Naive thymus-derived CD4-positive, alpha-beta T cell (primary cell): ENCODE results near the gene TIMP3. TPM values are rescaled to one million over a fixed set of nuclear protein-coding genes. Genes with fewer than 3 reads are reported as not detected.
A peak's percentile ranks its signal among the peaks of the same experiment; 100 is the strongest.

Experiments
- ATAC-seq: fragments of 150-1000 bp; cut with Tn5 transposase; 2 replicates; pipeline ENCODE4 v1.10.0; 2021; ENCODE audit warnings: mild to moderate bottlenecking, moderate library complexity
- CTCF ChIA-PET: fragments of 350-600 bp; sonication (Branson Sonifier 250); formaldehyde crosslinking; loops from one replicate; lab custom pipeline; 2021; ENCODE audit warnings: antibody characterized with exemption; lab: Charles Lee
- POLR2A ChIA-PET: fragments of 350-600 bp; sonication (Branson Sonifier 250); formaldehyde crosslinking; loops from one replicate; lab custom pipeline; 2021; ENCODE audit warnings: antibody characterized with exemption, inconsistent platforms; lab: Charles Lee
- DNase-seq, 9 donors: peaks; one replicate each; pipeline versions ENCODE4 v3.0.0 to v3.0.0-alpha.2; 2020 to 2022; ENCODE audit warnings: mixed read lengths in 1 of 9
- H3K27ac ChIP-seq: one replicate; pipeline ENCODE4 v1.7.0; 2013; ENCODE audit warnings: mild to moderate bottlenecking, low read depth, low read length, moderate library complexity
- H3K27me3 ChIP-seq, 2 donors: one replicate each; pipeline ENCODE4 v1.7.0; 2013; ENCODE audit warnings: low read length in 2 of 2, mild to moderate bottlenecking in 2 of 2, moderate library complexity in 2 of 2; ENCODE audit not compliant: control insufficient read depth in 2 of 2, insufficient read depth in 2 of 2
- H3K36me3 ChIP-seq, 3 experiments: 1 replicate in 2 of 3; 2 replicates in 1 of 3; pipeline ENCODE4 v1.7.0; 2013; ENCODE audit warnings: low read length in 3 of 3, mild to moderate bottlenecking in 3 of 3, moderate library complexity in 1 of 3; ENCODE audit not compliant: insufficient read depth in 3 of 3, control insufficient read depth in 2 of 3
- H3K4me1 ChIP-seq, 2 donors: one replicate each; pipeline ENCODE4 v1.7.0; 2013; ENCODE audit warnings: low read length in 2 of 2, mild to moderate bottlenecking in 2 of 2, moderate library complexity in 1 of 2; ENCODE audit not compliant: control insufficient read depth in 2 of 2, insufficient read depth in 2 of 2
- H3K4me3 ChIP-seq: 2 replicates; pipeline ENCODE4 v1.7.0; 2013; ENCODE audit warnings: mild to moderate bottlenecking, low read length
- H3K9me3 ChIP-seq, 3 experiments: 1 replicate in 2 of 3; 2 replicates in 1 of 3; pipeline ENCODE4 v1.7.0; 2013; ENCODE audit warnings: low read length in 3 of 3; ENCODE audit not compliant: control insufficient read depth in 2 of 3
- H3K27ac Mint-ChIP-seq, 9 donors: one replicate each; pipeline ENCODE4 v1.8.0; 2020 to 2022; ENCODE audit warnings: mixed read lengths in 9 of 9, mild to moderate bottlenecking in 8 of 9, moderate library complexity in 5 of 9, inconsistent platforms in 2 of 9
- H3K27me3 Mint-ChIP-seq, 5 donors: one replicate each; pipeline ENCODE4 v1.8.0; 2021 to 2022; ENCODE audit warnings: mixed read lengths in 5 of 5, mild to moderate bottlenecking in 1 of 5
- H3K36me3 Mint-ChIP-seq, 5 donors: one replicate each; pipeline ENCODE4 v1.8.0; 2020 to 2022; ENCODE audit warnings: mixed read lengths in 5 of 5, mild to moderate bottlenecking in 3 of 5, inconsistent platforms in 1 of 5
- H3K4me1 Mint-ChIP-seq, 7 donors: one replicate each; pipeline ENCODE4 v1.8.0; 2020 to 2022; ENCODE audit warnings: mixed read lengths in 7 of 7, mild to moderate bottlenecking in 3 of 7, inconsistent platforms in 1 of 7
- H3K4me3 Mint-ChIP-seq, 10 donors: one replicate each; pipeline ENCODE4 v1.8.0; 2020 to 2022; ENCODE audit warnings: mild to moderate bottlenecking in 10 of 10, mixed read lengths in 10 of 10, moderate library complexity in 6 of 10, inconsistent platforms in 2 of 10
- H3K9me3 Mint-ChIP-seq, 11 donors: one replicate each; pipeline ENCODE4 v1.8.0; 2020 to 2022; ENCODE audit warnings: mixed read lengths in 11 of 11, mild to moderate bottlenecking in 4 of 11, inconsistent platforms in 1 of 11, moderate library complexity in 1 of 11
- intact Hi-C, 2 donors: fragments of 100-400 bp; cut with micrococcal nuclease; formaldehyde crosslinking; loops; one replicate each; pipeline ENCODE4 v1.15.1; 2023
- polyA plus RNA-seq, 2 donors: library from polyadenylated mRNA; unstranded; fragments of 300-500 nt; fragmentation: Illumina TruSeq; gene quantifications; one replicate each; pipeline ENCODE4 v1.2.3, GENCODE V29; 2021
- total RNA-seq, 6 experiments: library from RNA in 5 of 6; stranded (reverse) in 5 of 6; gene quantifications; 1 replicate in 5 of 6; 2 replicates in 1 of 6; pipeline ENCODE4 v1.2.3 and lab custom pipeline; 2021 to 2026

The TIMP3 gene
- total and polyA plus RNA-seq, 7 experiments from 2014 or later: 0.05 to 0.95 (median 0.37) TPM; not detected in 3

DNA sequence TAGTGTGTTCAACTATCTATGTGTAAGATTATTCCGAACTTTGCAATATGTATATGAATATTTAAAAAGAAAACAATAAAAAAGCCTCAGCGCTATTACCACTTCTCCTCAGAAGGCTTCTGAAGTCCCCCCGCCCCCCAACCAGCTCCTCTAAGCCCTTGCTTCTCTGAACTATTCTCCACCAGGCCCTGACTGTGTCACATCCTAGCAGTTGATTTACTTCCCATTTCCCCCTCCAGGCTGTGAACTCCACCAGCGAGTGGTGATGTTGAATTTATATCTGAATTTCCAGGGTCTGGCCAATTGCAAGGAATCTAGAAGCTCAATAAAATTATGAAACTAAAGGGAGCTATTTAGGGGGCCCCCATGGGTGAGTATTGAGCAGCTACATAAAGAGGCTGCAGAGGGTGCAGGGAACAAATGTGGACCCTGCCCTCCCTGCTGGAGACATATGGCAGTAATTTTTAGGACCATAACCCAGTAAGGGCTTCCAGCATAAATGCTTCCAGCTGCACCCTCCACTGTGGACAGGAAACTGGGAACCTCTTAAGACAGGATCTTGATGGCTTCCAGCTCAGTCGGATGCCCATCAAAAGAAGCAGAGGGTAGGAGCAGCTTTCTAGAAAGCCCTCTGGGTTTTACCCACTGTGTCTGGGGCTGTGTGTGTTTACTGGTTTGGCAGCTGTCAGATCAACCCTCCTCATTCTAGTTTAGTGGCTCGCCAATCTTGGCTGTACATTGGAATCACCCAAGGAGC is 81.4 kb downstream of the TIMP3 start:
- Mint-ChIP-seq H3K27me3 (peaks cover 0 to 6% (median 0%) of the 10 kb centered on the region in 5 donors), H3K4me1 (peaks cover 0 to 31% (median 19%) of the 10 kb centered on the region in 7 donors), H3K27ac (peak overlapping the region in 6 of 9 donors; percentile 37 to 87 (median 80)), H3K4me3 (peak overlapping the region in 7 of 10 donors; percentile 29 to 87 (median 80)), H3K36me3 (no peaks in the 10 kb centered on the region), H3K9me3 (no peaks in the 10 kb centered on the region)
- intact Hi-C loops: loop anchor here in 1 of 2 donors (5.0 kb wide), 1 partner anchor 911 kb away; no protein-coding TSS in a partner anchor
- H3K9me3 ChIP-seq: no peaks in the 10 kb centered on the region
- no peaks in the 10 kb centered on the region for H3K36me3 ChIP-seq
- DNase-seq (no peak), ATAC-seq (no peak)
- CTCF ChIA-PET: no interaction called here
- no peak overlapping the region for H3K27ac ChIP-seq
- POLR2A ChIA-PET: no interaction called here
- peaks cover 0 to 6% of the 10 kb centered on the region in 2 donors for H3K4me1 ChIP-seq
- H3K27me3 ChIP-seq: no peaks in the 10 kb centered on the region
- H3K4me3 ChIP-seq: no peak overlapping the region

DNA sequence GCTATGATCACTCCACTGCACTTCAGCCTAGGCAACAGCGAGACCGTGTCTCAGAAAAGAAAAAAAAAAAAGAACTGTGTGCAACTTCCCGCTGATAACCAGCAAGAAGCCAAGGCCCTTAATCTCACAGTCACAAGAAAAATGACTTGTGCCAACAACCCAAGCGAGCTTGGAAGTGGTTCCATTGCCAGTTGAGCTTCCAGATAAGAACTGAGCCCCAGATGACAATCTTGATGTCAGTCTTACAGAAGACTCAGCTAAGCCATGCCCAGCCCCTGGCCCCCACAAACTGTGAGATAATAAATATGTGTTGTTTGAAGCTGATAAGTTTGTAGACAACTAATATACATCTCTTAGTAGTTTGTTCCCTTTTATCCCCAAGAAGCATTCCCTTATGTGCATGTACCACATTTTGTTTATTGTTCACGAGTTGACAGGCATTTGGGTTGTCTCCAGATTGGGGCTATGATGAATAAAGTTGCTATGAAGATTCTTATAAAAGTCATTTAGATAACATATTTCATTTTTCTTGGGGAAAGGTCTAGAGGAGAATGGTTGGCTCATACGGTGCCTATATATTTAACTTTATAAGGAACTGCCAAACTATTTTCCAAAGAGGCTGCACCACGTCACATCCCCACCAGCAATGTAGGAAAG is 85.9 kb downstream of the TIMP3 start:
- ChIA-PET POLR2A (no interaction called here), CTCF (interaction anchor here (0.5 kb wide), 1 partner anchor 428 kb away, joined by 3 read pairs; no protein-coding TSS in a partner anchor)
- DNase-seq: no peak
- intact Hi-C loops: no loop called here
- no peaks in the 10 kb centered on the region for H3K9me3 ChIP-seq
- H3K4me1 ChIP-seq: no peaks in the 10 kb centered on the region
- H3K27me3 ChIP-seq: no peaks in the 10 kb centered on the region
- no peak overlapping the region for H3K4me3 Mint-ChIP-seq
- no peaks in the 10 kb centered on the region for H3K9me3 Mint-ChIP-seq
- peaks cover 0 to 8% (median 0%) of the 10 kb centered on the region in 7 donors for H3K4me1 Mint-ChIP-seq
- ATAC-seq: no peak
- peaks cover 0 to 4% (median 3%) of the 10 kb centered on the region in 5 donors for H3K27me3 Mint-ChIP-seq
- H3K36me3 ChIP-seq: no peaks in the 10 kb centered on the region
- no peak overlapping the region for H3K27ac ChIP-seq
- H3K27ac Mint-ChIP-seq: no peak overlapping the region
- H3K4me3 ChIP-seq: no peak overlapping the region
- no peaks in the 10 kb centered on the region for H3K36me3 Mint-ChIP-seq

DNA sequence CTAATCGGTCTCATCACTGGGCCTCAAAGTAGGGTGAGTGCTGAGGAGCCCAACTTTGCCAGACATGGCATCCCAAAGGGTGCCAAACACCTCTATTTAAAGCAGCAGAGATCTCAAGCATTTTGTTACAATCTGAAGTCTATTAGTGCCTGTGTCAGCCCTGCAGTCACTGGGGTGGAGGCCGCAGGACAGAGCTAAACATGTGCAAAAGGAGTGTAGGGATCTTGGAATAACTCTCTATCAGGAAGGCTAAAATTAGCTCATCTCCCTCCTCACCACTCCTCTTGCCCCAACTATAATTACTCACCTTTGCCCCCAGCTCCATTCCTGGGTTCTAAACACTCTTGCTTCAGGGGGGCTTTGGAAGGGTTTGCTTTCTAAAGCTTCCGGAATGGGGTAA is 87.5 kb downstream of the TIMP3 start:
- Histone ChIP-seq H3K27ac (no peak overlapping the region), H3K9me3 (no peaks in the 10 kb centered on the region), H3K4me1 (no peaks in the 10 kb centered on the region), H3K36me3 (no peaks in the 10 kb centered on the region), H3K27me3 (no peaks in the 10 kb centered on the region), H3K4me3 (no peak overlapping the region)
- Mint-ChIP-seq H3K4me1 (no peaks in the 10 kb centered on the region), H3K36me3 (no peaks in the 10 kb centered on the region), H3K4me3 (no peak overlapping the region), H3K27ac (no peak overlapping the region), H3K27me3 (peaks cover 0 to 12% (median 6%) of the 10 kb centered on the region in 5 donors), H3K9me3 (peaks cover 0 to 2% (median 0%) of the 10 kb centered on the region in 11 donors)
- ATAC-seq: no peak
- DNase-seq: no peak
- ChIA-PET POLR2A (no interaction called here), CTCF (no interaction called here)
- intact Hi-C loops: no loop called here

DNA sequence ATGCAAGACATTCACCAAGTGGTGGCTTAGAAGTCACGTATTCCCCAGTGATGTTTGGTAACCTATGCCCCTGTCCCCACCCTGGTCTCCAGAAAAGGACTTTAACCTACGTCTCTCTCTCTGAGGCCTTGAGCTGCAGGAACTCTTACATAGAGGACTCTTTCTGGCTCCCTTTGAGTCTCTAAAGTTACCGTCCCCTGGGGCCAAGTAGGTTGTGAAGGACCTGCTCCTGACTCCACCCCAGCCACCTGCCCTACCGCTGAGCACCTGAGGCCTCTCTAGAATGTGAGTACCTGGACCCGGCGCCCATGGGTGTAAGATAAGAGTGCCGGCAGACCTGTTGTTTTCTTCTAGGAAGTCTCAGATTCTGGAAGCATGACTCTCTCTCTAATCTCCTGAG is 95.4 kb downstream of the TIMP3 start:
- H3K27ac ChIP-seq: no peak overlapping the region
- CTCF ChIA-PET: no interaction called here

DNA sequence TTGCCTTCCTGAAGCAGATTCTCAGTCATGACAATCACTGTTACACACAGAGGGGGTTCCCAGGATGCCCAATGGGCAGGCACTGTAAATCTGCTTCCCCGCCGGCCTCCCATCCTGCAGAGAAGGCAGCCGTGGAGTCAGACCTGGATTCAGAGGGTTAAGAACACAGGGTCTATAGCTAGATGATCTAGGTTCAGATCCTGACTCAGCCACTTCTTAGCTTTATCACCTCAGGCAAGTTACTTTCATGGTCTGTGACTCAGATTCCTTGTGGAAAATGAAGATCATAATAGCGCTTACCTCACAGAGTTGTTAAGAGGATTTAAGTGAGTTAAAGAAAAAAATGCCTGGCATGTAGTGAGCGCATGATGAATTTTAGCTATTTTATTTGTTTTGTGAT is 95.9 kb downstream of the TIMP3 start:
- H3K4me3 Mint-ChIP-seq: no peak overlapping the region
- peaks cover 0 to 2% (median 0%) of the 10 kb centered on the region in 11 donors for H3K9me3 Mint-ChIP-seq
- H3K27ac ChIP-seq: no peak overlapping the region
- no peaks in the 10 kb centered on the region for H3K9me3 ChIP-seq
- no peak overlapping the region for H3K4me3 ChIP-seq
- H3K27me3 Mint-ChIP-seq: peaks cover 0 to 9% (median 4%) of the 10 kb centered on the region in 5 donors
- no peaks in the 10 kb centered on the region for H3K4me1 Mint-ChIP-seq
- H3K27ac Mint-ChIP-seq: no peak overlapping the region
- ChIA-PET POLR2A (no interaction called here), CTCF (no interaction called here)
- H3K4me1 ChIP-seq: no peaks in the 10 kb centered on the region
- no peaks in the 10 kb centered on the region for H3K36me3 Mint-ChIP-seq
- intact Hi-C loops: no loop called here
- no peak for DNase-seq
- no peaks in the 10 kb centered on the region for H3K36me3 ChIP-seq
- ATAC-seq: no peak
- H3K27me3 ChIP-seq: no peaks in the 10 kb centered on the region

More for the DNA sequence above, 95.4 kb downstream of the TIMP3 start:
- Histone ChIP-seq H3K27me3 (no peaks in the 10 kb centered on the region), H3K4me1 (no peaks in the 10 kb centered on the region), H3K9me3 (no peaks in the 10 kb centered on the region), H3K4me3 (no peak overlapping the region), H3K36me3 (no peaks in the 10 kb centered on the region)
- H3K4me1 Mint-ChIP-seq: no peaks in the 10 kb centered on the region
- H3K36me3 Mint-ChIP-seq: no peaks in the 10 kb centered on the region
- POLR2A ChIA-PET: no interaction called here
- ATAC-seq (no peak), DNase-seq (no peak)
- H3K9me3 Mint-ChIP-seq: peaks cover 0 to 2% (median 0%) of the 10 kb centered on the region in 11 donors
- H3K4me3 Mint-ChIP-seq: no peak overlapping the region
- H3K27ac Mint-ChIP-seq: no peak overlapping the region
- H3K27me3 Mint-ChIP-seq: peaks cover 0 to 12% (median 6%) of the 10 kb centered on the region in 5 donors
- intact Hi-C loops: no loop called here

DNA sequence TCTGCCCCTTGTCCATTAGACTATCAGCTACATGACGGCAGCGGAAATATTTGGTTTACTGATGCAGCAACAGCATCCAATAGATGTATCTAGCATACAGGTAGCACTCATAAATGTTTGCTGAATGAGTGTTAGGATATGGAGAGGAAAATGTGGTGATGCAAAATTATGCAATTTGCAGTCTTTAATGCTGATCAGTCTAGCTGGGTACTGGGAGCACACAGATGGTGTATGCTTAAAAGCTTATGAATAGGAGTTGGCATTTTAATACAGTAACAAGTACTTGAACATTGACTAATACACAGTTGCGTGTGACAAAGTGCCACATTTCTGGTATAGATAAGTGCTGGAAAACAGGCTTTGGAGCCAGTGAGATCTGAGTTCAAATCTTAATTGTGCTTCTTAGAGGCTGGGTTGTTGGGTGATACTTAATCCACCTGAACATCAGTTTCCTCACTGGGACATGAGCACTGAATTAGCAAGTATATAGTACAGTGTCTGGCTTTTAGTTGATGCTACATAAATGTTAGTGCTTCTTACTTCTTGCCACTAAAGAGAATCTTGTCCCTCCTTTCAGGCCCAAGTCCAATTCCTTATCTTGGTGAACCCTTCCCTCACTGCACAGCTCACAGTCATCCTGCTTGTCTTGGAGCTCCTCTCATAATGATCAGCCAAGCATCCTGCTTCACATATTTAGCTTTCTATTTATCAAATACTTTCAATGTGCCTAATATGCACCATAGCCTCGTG is 99.6 kb downstream of the TIMP3 start:
- POLR2A ChIA-PET: no interaction called here
- H3K27me3 ChIP-seq: no peaks in the 10 kb centered on the region
- H3K27ac ChIP-seq: no peak overlapping the region
- CTCF ChIA-PET: no interaction called here
- H3K36me3 ChIP-seq: no peaks in the 10 kb centered on the region
- H3K4me1 ChIP-seq: no peaks in the 10 kb centered on the region
- no peak for ATAC-seq
- H3K27ac Mint-ChIP-seq: no peak overlapping the region
- H3K27me3 Mint-ChIP-seq: no peaks in the 10 kb centered on the region
- no peaks in the 10 kb centered on the region for H3K9me3 ChIP-seq
- no peak for DNase-seq
- intact Hi-C loops: no loop called here
- H3K4me3 ChIP-seq: no peak overlapping the region
- H3K4me1 Mint-ChIP-seq: no peaks in the 10 kb centered on the region
- H3K4me3 Mint-ChIP-seq: no peak overlapping the region
- no peaks in the 10 kb centered on the region for H3K36me3 Mint-ChIP-seq
- no peaks in the 10 kb centered on the region for H3K9me3 Mint-ChIP-seq
